OCI-LY3 (cell line): ENCODE data around the gene CARNS1.

Experiments used
- H2AFZ ChIP-seq: fragments of 200-600, 300-600 bp; shearing (Covaris generic); 2 replicates; pipeline ENCODE4 v1.6.0; 2014; ENCODE audit warnings: antibody characterized with exemption, low read depth, low read length
- H3K27ac ChIP-seq: fragments of 200-600, 300-600 bp; sonication (generic); 2 replicates; pipeline ENCODE4 v1.5.1; 2014; ENCODE audit warnings: mild to moderate bottlenecking, low read length, moderate library complexity, mixed read lengths
- H3K27me3 ChIP-seq: fragments of 200-600, 300-600 bp; sonication (generic); 2 replicates; pipeline ENCODE4 v1.6.1; 2014; ENCODE audit warnings: low read depth, low read length, mixed read lengths
- H3K36me3 ChIP-seq: fragments of 200-600, 300-600 bp; sonication (generic); replicated peaks from 2 replicates; pipeline ENCODE3; 2014; ENCODE audit warnings: low read depth, low read length, mixed read lengths
- H3K4me1 ChIP-seq: fragments of 300-600, 200-600 bp; sonication (generic); 2 replicates; pipeline ENCODE4 v1.6.1; 2014; ENCODE audit warnings: low read length, mixed read lengths
- H3K4me2 ChIP-seq: fragments of 200-600, 300-600 bp; sonication (generic); 2 replicates; pipeline ENCODE4 v1.6.1; 2014; ENCODE audit warnings: low read length, mixed read lengths
- H3K4me3 ChIP-seq: fragments of 300-600, 200-600 bp; sonication (generic); 2 replicates; pipeline ENCODE4 v1.5.1; 2014; ENCODE audit warnings: antibody characterized with exemption, mild to moderate bottlenecking, low read length, moderate library complexity
- H3K79me2 ChIP-seq: fragments of 300-600, 200-600 bp; shearing (Covaris generic); 2 replicates; pipeline ENCODE4 v1.6.1; 2014; ENCODE audit warnings: mild to moderate bottlenecking, low read length, mixed read lengths
- H3K9ac ChIP-seq: fragments of 300-600, 200-600 bp; shearing (Covaris generic); 2 replicates; pipeline ENCODE4 v1.6.0; 2014; ENCODE audit warnings: mild to moderate bottlenecking, low read length, moderate library complexity
- H3K9me3 ChIP-seq: fragments of 200-600, 300-600 bp; shearing (Covaris generic); 2 replicates; pipeline ENCODE4 v1.6.1; 2014; ENCODE audit warnings: low read length, mixed read lengths; ENCODE audit not compliant: insufficient read depth
- H4K20me1 ChIP-seq: fragments of 200-600, 300-600 bp; sonication (generic); 2 replicates; pipeline ENCODE4 v1.6.1; 2016; ENCODE audit warnings: low read length, mixed read lengths; ENCODE audit not compliant: insufficient read depth
- CTCF ChIP-seq: fragments of 200-600, 300-600 bp; sonication (generic); IDR thresholded peaks from 2 replicates; pipeline ENCODE4 v1.5.1; 2014; ENCODE audit warnings: antibody characterized with exemption, low read length, low read depth
- EZH2phosphoT487 ChIP-seq: fragments of 200-600 bp; shearing (Covaris generic); IDR thresholded peaks from 2 replicates; pipeline ENCODE4 v1.6.1; 2018; ENCODE audit warnings: antibody characterized with exemption, mixed run types, low read depth

Gene CARNS1

GRCh38 chr11:67376873-67377808 lies 38.3 kb upstream of the CARNS1 start:
- Histone ChIP-seq H3K36me3 (no peaks in the 10 kb centered on the region), H3K9ac (no peak overlapping the region), H3K27me3 (peaks cover 18% of the 10 kb centered on the region), H4K20me1 (no peaks in the 10 kb centered on the region), H2AFZ (no peak overlapping the region), H3K79me2 (peaks cover 10% of the 10 kb centered on the region; the same call in 1 of the 2 replicates), H3K27ac (no peak overlapping the region), H3K4me1 (peaks cover 34% of the 10 kb centered on the region), H3K4me3 (no peak overlapping the region), H3K4me2 (no peak overlapping the region), H3K9me3 (no peaks in the 10 kb centered on the region)
- TF ChIP-seq CTCF (no peak), EZH2phosphoT487 (no peak)

- Histone ChIP-seq H4K20me1 (no peaks in the 10 kb centered on the region), H3K4me3 (no peak overlapping the region), H3K79me2 (peaks cover 4% of the 10 kb centered on the region; the same call in 1 of the 2 replicates), H3K4me2 (no peak overlapping the region), H3K27ac (no peak overlapping the region), H3K36me3 (no peaks in the 10 kb centered on the region), H3K4me1 (peaks cover 37% of the 10 kb centered on the region), H2AFZ (no peak overlapping the region), H3K27me3 (peaks cover 18% of the 10 kb centered on the region), H3K9ac (no peak overlapping the region), H3K9me3 (no peaks in the 10 kb centered on the region)
- TF ChIP-seq EZH2phosphoT487 (no peak), CTCF (no peak)
Measured at GRCh38 chr11:67378544-67378943, 36.9 kb upstream of the CARNS1 start.

GRCh38 chr11:67379061-67380058 lies 36.1 kb upstream of the CARNS1 start:
- Histone ChIP-seq H3K4me3 (no peak overlapping the region), H2AFZ (no peak overlapping the region), H3K36me3 (no peaks in the 10 kb centered on the region), H4K20me1 (no peaks in the 10 kb centered on the region), H3K4me1 (peaks cover 32% of the 10 kb centered on the region), H3K4me2 (no peak overlapping the region), H3K9me3 (no peaks in the 10 kb centered on the region), H3K79me2 (no peaks in the 10 kb centered on the region), H3K27ac (no peak overlapping the region), H3K9ac (no peak overlapping the region), H3K27me3 (peaks cover 22% of the 10 kb centered on the region)
- TF ChIP-seq EZH2phosphoT487 (no peak), CTCF (no peak)
